GM21515 (cell line): ENCODE measurements around the gene FAM114A2.
"Not testable (repeated sequence)": the region's sequence is repeated elsewhere in the genome, so short reads cannot be mapped to it uniquely, and the experiment has no call there.

Experiments
- ATAC-seq: cut with Tn5 transposase; IDR thresholded peaks from one replicate; pipeline ENCODE4 v1.9.1; 2021; ENCODE audit not compliant: unreplicated experiment

FAM114A2 gene

GRCh38 chr5:154049636-154050035 is 10.9 kb upstream of the FAM114A2 start:
- no peak for ATAC-seq

GRCh38 chr5:154047324-154047723 is 8.6 kb upstream of the FAM114A2 start:
- no peak for ATAC-seq

- no peak for ATAC-seq
Observed at GRCh38 chr5:154046486-154046885, 7.8 kb upstream of the FAM114A2 start.

- ATAC-seq: no peak
Observed at GRCh38 chr5:154044581-154044980, 5.9 kb upstream of the FAM114A2 start.

- ATAC-seq: no peak
Observed at GRCh38 chr5:154044099-154044498, 5.4 kb upstream of the FAM114A2 start.

- ATAC-seq: no peak
Observed at GRCh38 chr5:154042766-154043165, 4.1 kb upstream of the FAM114A2 start.

- ATAC-seq: no peak
Observed at GRCh38 chr5:154039458-154039829, 734 bp upstream of the FAM114A2 start.

- peak; percentile 63 for ATAC-seq
Observed at GRCh38 chr5:154038261-154038706, 426 bp downstream of the FAM114A2 start.

GRCh38 chr5:154034944-154035343 is 3.8 kb downstream of the FAM114A2 start:
- no peak for ATAC-seq

GRCh38 chr5:154031937-154032489 is 6.7 kb downstream of the FAM114A2 start:
- ATAC-seq: no peak

- ATAC-seq: no peak
Observed at GRCh38 chr5:154025951-154026350, 12.8 kb downstream of the FAM114A2 start.

GRCh38 chr5:154018919-154019318 is 19.8 kb downstream of the FAM114A2 start:
- ATAC-seq: not testable (repeated sequence)

GRCh38 chr5:154015071-154015693 is 23.5 kb downstream of the FAM114A2 start:
- ATAC-seq: no peak

- no peak for ATAC-seq
Observed at GRCh38 chr5:154010660-154011059, 28.1 kb downstream of the FAM114A2 start.

GRCh38 chr5:154005648-154006047 is 33.1 kb downstream of the FAM114A2 start:
- no peak for ATAC-seq

- no peak for ATAC-seq
Observed at GRCh38 chr5:154002511-154003020, 36.1 kb downstream of the FAM114A2 start.

- no peak for ATAC-seq
Observed at GRCh38 chr5:154002093-154002492, 36.6 kb downstream of the FAM114A2 start.

GRCh38 chr5:154000703-154001102 is 38.0 kb downstream of the FAM114A2 start:
- no peak for ATAC-seq

GRCh38 chr5:153999995-154000394 is 38.7 kb downstream of the FAM114A2 start:
- no peak for ATAC-seq

- ATAC-seq: no peak
Observed at GRCh38 chr5:153998768-153999167, 39.9 kb downstream of the FAM114A2 start.

GRCh38 chr5:153998010-153998409 is 40.7 kb downstream of the FAM114A2 start:
- ATAC-seq: no peak

- ATAC-seq: no peak
Observed at GRCh38 chr5:153991168-153991567, 47.5 kb downstream of the FAM114A2 start.

GRCh38 chr5:153988510-153988909 is 50.2 kb downstream of the FAM114A2 start:
- ATAC-seq: no peak
